ENCODE results near the gene SNX8.

GRCh38 chr7:2325162-2325561 lies 10.9 kb upstream of the SNX8 start:
- TF ChIP-seq RAD21 (conservative IDR thresholded peaks at IDR 0.05) (no peak), POLR2AphosphoS5 (IDR thresholded peaks at IDR 0.05) (no peak), CTCF (IDR thresholded peaks at IDR 0.05; ENCODE audit: poor library complexity, severe bottlenecking) (no peak), EZH2 (IDR thresholded peaks at IDR 0.05; ENCODE audit: borderline replicate concordance, insufficient read depth, low read length, poor library complexity, severe bottlenecking) (no peak), REST (IDR thresholded peaks at IDR 0.05; ENCODE audit: borderline replicate concordance) (no peak), TAF1 (IDR thresholded peaks at IDR 0.05; ENCODE audit: low read depth) (no peak)

Measured in neural cell (in vitro differentiated cells).